ENCODE data around the gene NOCT.
"Not testable (repeated sequence)": the region's sequence is repeated elsewhere in the genome, so short reads cannot be mapped to it uniquely, and the experiment has no call there.

NOCT gene

GRCh38 chr4:139011225-139011950 lies 4.2 kb upstream of the NOCT start:
- DNase-seq (ENCODE audit: low read depth): no peak

- peak; percentile 92 for DNase-seq (ENCODE audit: low read depth)
Observed at GRCh38 chr4:139014371-139015268, 961 bp upstream of the NOCT start.

- no peak for DNase-seq (ENCODE audit: low read depth)
Observed at GRCh38 chr4:139015948-139016471, 429 bp downstream of the NOCT start.

- no peak for DNase-seq (ENCODE audit: low read depth)
Observed at GRCh38 chr4:139017861-139018260, 2.3 kb downstream of the NOCT start.

GRCh38 chr4:139018501-139018900 lies 2.9 kb downstream of the NOCT start:
- DNase-seq (ENCODE audit: low read depth): no peak

- peak; percentile 73 for DNase-seq (ENCODE audit: low read depth)
Observed at GRCh38 chr4:139018971-139019758, 3.6 kb downstream of the NOCT start.

- no peak for DNase-seq (ENCODE audit: low read depth)
Observed at GRCh38 chr4:139020384-139020783, 4.8 kb downstream of the NOCT start.

GRCh38 chr4:139021071-139021470 lies 5.5 kb downstream of the NOCT start:
- not testable (repeated sequence) for DNase-seq (ENCODE audit: low read depth)

- no peak for DNase-seq (ENCODE audit: low read depth)
Observed at GRCh38 chr4:139022835-139023234, 7.3 kb downstream of the NOCT start.

- no peak for DNase-seq (ENCODE audit: low read depth)
Observed at GRCh38 chr4:139024686-139025085, 9.1 kb downstream of the NOCT start.

GRCh38 chr4:139025841-139026240 lies 10.3 kb downstream of the NOCT start:
- no peak for DNase-seq (ENCODE audit: low read depth)

GRCh38 chr4:139027776-139028175 lies 12.2 kb downstream of the NOCT start:
- no peak for DNase-seq (ENCODE audit: low read depth)

GRCh38 chr4:139028191-139028661 lies 12.6 kb downstream of the NOCT start:
- no peak for DNase-seq (ENCODE audit: low read depth)

- DNase-seq (ENCODE audit: low read depth): not testable (repeated sequence)
Observed at GRCh38 chr4:139029866-139030363, 14.3 kb downstream of the NOCT start.

GRCh38 chr4:139030614-139031235 lies 15.1 kb downstream of the NOCT start:
- peak; percentile 39 for DNase-seq (ENCODE audit: low read depth)

- no peak for DNase-seq (ENCODE audit: low read depth)
Observed at GRCh38 chr4:139035650-139036049, 20.1 kb downstream of the NOCT start.

- DNase-seq (ENCODE audit: low read depth): no peak
Observed at GRCh38 chr4:139036885-139037284, 21.3 kb downstream of the NOCT start.

GRCh38 chr4:139038874-139039443 lies 23.4 kb downstream of the NOCT start:
- DNase-seq (ENCODE audit: low read depth): no peak

- DNase-seq (ENCODE audit: low read depth): no peak
Observed at GRCh38 chr4:139042981-139043460, 27.4 kb downstream of the NOCT start.

- no peak for DNase-seq (ENCODE audit: low read depth)
Observed at GRCh38 chr4:139044291-139044690, 28.7 kb downstream of the NOCT start.

- no peak for DNase-seq (ENCODE audit: low read depth)
Observed at GRCh38 chr4:139048026-139048425, 32.4 kb downstream of the NOCT start.
